HG03139 (cell line): ENCODE data around the gene TTLL5.

Experiments
- ATAC-seq: cut with Tn5 transposase; IDR thresholded peaks from one replicate; pipeline ENCODE4 v1.9.1; 2021; ENCODE audit not compliant: unreplicated experiment

TTLL5 gene

DNA sequence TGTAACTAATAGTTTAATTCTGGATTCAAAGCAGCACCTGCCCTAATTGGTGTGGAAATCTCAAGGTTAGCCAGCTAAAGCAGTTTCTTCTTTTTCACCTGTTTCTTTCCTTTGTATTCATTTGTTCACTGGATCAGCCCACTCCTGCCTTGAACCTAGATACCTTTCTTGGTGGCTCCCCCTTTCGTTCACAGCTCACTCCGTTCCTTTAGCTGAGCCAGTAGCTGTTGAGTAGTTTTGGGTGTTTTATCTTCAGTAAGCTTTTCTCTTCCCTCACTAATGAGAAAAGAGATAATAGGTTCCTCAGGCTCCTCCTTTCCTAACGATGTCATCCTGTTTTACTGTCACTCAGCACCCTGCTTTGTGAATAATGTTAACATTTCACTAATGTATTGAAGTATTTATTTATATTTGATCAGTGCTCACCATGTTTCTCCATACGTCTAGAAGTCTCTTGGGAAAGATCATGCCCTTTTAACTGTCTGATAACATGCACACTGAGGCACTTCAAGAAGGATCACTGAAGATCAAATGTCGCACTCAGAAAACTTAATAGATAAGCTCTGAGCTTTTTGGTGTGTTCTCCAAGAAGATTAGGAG, 199.6 kb downstream of the TTLL5 start:
- ATAC-seq, result no peak

DNA sequence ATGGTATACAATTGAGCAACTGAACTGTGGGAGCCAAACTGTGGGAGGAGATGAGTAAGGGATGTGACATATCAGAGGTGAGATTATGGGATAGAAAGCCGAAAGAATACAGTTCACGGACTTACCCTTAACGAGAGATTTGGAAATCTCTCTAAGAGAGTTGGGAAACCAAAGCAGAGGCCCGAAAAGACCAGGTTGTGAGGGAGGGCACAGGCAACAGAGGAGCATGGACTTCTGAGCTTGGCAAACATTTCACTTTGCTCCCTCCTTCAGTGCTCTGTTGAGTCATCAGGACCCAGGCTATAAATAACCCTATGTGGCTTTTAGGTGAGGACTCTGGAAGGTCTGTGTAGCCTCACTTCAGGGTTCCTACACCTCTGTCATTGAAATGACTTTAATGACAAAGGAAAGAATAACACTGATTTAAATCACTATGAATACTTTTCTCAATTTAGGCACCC, 200.1 kb downstream of the TTLL5 start:
- ATAC-seq, result no peak

DNA sequence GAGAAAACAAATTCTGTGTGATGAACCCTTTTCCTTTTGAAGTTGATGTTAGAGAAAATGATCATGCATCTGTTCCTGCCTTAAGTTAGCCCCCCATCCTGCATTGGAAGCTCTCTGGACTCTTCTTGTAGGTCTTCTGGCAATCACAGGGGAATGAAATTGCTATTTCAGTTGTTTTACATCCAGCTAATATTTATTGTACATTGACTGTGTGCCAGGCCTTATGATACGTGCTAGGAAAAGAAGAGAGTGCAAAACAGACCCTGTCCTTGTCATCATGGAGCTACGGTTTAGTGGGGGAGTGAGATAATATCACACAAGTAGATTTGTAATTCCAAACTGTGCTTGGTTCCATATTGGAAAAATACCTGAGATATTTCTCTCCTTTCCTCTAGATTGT, 202.2 kb downstream of the TTLL5 start:
- no peak for ATAC-seq

DNA sequence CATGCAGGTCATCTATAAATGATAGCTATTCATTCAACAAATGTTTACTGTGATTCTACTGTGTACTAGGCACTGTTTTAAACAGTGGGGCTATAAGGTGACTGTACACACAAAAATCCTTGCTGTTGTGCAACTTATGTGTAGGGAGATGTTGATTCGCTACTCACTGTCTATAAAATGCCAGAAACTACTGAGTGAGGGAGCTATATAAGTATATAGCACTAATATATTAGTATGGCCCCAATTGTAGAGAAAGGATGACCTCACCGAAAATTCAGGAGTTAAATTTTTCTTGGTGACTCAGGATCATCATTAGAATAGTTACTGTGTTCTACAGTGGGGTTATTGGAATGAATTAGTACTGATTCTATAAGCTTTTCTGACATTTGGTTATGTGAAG, 203.3 kb downstream of the TTLL5 start:
- ATAC-seq, result no peak

DNA sequence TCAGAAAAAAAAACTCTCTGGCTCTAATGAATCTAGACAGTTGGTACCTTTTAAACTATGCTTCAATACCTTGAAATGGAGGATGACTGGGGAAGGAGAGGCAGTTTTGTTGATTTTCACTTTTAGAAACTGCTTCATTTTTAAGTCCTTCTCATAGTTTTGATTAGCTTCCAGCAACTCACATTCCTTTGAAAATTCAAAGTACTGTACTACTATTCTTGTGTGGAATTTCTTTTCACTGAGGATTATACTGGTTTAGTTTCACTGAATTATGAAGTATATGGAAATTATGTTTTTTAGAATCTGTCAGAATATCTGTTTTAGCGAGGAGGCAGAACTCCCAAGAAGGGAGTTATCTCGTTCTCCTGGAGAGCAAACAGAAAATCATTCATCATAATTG, 204.5 kb downstream of the TTLL5 start:
- ATAC-seq, result no peak

DNA sequence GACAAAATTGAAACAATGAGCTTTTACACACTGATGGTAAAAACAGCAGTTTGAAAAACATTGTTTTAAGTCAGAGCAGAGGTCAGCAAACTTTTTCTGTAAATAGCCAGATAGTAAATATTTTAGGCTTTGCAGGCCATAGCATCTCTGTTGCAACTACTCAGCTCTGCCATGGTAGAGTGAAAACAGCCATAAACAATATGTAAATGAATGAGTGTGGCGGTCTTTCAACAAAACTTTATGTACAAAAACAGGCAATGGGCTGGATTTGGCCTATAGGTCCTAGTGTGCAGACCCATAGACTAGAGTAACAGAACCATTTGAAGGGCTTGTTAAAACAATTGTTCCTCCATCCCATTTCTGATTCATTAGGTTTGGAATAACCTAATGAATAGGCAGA, 205.9 kb downstream of the TTLL5 start:
- no peak for ATAC-seq

DNA sequence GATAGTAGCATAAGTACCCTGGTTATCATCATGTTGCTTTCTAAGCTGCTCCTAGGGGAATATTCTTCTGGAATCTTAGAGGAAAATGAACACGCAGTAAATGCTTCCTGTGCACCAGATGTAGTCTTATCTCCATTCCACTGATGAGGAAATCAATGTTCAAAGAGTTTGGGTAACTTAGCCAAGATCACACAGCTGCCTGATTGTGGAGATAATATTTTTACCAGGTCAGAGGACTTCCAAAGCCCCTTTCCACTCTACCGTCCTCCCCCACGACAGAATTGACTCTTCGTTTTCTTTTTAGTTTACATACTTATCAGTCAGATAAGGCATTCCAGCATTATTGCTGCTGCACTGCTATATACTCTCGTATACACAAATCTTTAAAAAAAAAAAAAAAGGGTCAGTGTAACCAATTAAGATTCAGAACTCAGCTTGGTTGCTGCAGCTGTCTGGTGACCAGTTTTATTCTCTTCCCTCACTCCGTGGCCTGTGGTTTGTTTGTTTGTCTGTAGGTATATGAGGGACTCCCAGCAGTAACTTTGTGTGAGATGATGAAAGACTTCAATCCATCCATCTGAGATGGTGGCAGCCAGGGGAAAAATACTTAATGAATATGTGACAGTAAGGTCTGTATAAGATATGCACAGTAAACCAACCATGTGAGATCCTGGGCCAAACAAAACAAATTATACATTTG, 210.3 kb downstream of the TTLL5 start:
- ATAC-seq, result no peak

DNA sequence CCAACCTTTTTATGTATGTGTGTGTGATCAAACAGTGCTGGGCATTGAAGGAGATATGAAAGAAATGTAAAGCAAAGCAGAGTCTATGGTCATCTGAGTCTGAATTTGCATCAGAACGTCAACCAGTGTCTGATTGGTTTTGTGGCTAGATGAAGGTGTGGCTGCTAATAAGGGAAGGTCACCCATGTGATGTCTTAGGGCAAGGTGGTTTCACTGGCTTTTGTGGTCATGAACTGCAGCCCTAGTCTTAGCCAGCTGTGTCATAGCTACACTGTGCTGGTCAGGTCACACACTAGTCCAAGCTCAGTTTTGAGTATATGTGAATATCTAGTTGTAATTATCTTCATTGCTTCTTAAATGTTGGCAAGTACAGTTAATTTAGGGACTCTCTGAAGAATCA, 214.9 kb downstream of the TTLL5 start:
- peak; percentile 91 for ATAC-seq

DNA sequence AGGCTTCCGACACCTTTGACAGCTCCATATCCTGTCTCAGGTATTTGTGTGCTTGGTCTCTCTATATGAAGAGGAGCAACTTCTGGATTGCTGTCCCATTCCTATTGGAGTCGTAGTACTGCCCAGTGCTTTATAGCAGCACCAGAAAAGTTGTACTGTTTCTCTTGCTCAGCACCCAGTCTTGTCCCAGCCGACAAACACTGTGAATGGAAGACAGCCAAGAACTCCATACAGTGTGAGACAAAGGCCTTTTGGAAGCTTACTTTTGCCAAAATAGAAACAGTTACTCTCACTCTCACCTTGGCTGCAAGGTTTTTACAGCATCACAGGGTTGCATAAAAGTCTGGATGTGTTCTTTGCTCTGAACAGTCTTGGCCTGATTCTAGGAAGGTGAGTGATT, 215.5 kb downstream of the TTLL5 start:
- no peak for ATAC-seq

DNA sequence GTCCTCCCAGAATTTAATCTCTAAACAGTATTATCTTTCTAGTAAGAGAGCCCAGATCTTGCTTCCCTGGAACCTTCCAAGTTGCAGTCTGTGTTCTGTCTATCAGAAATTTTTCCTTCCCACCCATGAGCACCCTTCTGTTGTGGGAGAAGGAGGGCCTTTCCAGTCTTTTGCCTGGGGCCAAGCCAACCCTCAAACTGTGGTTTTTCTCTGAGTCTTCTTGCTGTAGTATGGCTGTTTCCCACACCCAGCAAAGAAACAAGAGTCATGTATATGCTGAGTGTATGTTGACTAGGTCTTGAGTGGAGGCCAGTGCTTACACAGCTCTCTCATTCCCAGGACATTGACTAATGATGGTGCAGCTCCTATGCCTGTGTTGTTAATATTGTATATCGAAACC, 216.2 kb downstream of the TTLL5 start:
- no peak for ATAC-seq

DNA sequence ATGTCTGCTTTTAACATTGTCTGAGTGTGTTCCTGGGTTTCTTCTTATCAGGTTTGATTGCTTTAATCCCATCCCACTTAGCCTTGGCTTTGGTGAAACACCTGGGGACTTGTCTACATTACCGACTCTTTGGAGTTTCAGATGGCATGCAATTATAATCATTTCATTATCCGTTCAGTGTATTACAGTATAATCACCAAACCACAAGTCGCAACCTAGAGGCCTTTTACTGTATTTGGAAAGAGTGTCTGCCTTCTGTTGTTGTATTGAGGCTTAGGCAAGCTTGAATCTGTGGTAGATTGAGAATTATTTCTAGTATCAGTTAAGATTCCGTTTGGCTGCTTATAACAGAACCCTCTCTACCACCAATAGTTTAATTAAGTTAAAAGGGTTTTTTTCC, 216.8 kb downstream of the TTLL5 start:
- ATAC-seq, result no peak

DNA sequence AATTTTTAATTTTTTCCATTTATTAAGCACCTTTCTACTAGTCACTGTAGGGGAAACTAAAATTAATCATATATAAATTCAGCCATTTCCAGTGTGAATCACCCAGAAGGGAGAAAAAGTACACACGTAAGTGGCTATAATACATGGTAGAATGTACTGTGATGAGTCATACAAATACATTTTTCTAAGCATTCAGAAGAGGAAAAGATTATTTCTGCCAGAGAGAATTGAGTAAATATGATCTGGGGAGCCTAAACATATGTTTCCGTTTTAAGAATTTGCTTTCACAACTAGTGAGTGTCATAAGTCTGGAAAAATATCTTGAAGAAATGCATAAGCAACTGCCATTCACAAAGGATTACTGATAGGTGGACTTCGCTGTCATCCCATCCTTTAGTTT, 218.0 kb downstream of the TTLL5 start:
- ATAC-seq, result no peak

DNA sequence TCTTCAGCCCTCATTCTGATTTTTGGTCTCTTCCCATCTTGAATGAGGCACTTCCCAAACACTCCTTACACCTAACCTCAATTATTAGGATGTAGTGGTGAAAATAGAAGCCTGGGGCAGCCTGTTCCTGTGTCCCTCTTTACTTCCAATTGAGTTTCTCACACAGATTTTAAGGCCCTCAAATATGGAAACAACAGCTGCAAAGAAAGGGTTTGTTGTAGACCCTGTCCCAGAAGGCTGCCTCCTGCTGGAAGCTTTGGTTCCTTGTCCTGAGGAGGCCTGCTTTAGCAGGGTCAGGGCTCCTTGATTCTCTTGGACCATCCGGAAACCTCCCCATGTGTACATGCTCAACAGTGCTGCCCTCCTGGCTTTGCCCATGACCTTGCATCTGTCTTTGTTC, 219.5 kb downstream of the TTLL5 start:
- no peak for ATAC-seq

DNA sequence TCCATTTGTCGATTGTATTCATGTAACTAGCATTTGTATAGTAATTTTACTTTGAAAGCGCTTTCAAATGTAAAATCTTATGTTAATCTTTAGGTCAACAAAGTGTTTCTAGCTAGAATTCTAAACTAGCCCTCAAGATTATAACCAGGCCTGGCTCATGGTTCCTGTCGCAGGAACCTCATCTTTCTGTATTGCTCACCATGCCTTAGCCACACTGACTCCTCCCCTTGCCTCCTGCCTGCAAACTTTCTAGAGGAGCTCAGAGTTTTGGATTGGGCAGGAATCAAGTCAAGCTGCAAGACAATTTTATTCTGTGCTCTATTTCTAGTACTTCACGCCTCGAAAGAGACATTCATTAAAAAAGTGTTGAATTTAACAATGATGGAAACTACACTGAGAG, 220.9 kb downstream of the TTLL5 start:
- no peak for ATAC-seq

DNA sequence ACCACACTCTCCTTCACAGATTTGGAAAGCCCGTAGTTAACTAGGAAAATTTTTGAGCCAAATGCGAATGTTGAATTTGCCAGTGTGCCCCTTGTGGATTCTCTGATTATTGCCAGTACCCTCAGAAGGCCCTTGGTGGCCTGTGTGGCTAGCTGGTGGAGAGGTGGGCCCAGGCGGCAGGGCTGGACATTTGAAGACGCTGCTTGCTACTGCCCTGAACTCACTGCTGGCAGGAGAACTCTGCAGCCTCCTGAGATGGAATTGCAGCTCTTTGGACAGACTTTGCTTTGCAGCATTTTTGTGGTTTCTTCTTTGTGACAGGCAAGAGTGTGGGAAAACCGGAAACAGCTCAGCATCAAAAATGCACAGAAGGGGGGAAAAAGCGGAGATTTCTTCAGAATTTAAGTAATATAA, 223.2 kb downstream of the TTLL5 start:
- ATAC-seq, result no peak

DNA sequence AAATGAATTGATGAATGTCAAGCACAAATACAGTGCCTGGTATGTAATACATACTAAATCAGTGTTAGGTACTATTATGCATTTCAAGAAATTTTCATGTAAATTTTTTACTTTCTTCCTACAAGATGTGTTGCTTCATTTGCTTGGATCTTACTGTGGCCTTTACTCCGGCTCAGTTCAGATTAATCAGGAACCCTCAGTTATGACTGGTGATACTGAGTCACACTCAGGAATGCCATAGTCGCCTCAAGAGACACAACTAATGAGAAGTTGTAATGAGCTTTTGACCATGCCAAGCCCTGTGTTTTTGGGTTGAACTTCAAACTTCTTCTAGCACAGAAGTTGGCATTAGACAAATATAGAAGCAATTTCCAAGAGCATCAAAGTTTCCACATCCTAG, 224.8 kb downstream of the TTLL5 start:
- no peak for ATAC-seq

DNA sequence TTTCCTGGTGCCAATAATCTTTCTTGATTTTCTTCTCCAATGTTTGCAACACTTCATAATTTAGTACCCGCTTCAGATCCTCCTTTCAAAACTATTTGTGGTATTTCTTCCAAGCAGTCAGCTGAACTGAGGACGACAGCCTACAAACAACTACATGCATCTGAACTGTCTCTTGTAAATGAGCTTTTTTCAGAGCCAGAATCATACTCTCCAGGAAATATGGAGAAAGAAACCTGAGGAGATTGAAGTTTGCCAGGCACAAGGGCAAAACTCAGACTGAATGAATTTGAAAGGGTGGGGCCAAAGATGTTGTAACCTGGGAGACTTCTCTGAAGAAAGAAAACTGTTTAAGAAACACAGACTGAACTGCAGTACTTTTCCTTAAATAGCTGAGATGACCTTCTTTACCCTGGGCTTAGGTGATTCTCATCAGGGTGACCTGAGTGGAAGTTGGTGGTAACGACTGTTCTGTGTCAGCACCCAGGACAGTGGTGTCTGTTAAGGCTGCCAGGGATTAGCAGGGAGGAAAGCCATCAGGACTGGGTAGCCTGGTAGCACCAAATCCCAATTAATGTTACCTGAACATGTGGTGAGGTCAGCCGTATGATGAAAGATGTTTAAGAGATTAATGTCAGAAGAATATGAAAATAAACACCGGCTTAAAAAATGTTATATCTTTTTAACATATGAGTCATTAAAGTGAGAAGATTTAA, 225.7 kb downstream of the TTLL5 start:
- no peak for ATAC-seq

DNA sequence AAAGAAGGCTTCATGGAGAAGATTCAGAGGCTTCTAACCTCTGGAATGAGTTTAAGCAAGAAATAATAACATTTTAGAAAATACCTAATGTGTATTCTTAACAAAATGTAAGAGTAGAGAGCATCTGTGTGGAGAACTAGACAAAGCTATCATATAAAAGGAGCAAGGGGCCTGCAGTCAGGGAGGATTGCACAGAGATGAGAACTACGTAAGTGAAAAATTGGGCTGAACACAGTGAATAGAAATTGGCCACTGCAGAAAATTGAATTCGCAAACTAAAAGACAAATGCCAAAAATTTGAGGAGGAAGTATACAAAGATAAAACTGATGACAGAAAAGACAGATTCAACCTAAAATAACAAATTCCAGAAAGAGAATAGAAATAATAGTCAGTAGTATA, 227.9 kb downstream of the TTLL5 start:
- no peak for ATAC-seq

DNA sequence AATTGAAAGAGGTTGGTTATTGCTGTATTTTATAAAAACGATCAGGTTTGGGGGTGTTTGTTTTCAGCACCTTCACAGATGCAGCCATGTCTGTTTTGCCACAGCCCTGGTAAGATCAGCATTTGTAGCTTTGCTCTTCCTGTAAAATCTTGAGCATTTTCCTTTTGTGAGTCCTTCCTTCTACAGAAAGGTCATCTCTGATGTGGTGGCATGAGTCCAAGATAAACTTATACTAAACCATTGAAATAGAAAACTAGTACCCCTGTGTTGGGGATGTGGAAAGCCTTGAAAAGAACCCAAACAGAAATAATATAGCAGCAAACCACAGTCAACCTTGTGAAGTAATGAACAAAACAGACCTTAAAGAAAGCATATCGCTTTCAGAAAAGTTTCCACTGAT, 235.3 kb downstream of the TTLL5 start:
- no peak for ATAC-seq

DNA sequence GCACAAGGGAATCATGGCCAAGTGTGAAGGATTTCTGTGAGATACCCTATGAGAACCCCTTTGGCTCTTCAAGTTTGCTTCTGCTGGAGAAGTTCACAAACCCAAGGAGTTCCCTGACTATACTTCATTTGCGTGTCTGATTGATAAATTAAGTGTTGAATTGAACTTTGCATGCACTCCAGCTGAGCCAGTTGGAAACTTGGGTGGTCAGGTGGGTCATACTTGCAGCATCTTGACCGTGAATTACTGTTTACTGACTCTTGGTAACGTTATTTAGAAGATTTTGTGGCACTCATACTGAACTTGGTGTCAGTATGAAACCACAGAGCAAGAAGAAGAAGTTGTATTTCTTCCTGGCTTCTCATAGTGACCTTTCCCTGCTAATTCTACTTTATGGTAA, 243.3 kb downstream of the TTLL5 start:
- ATAC-seq, result no peak

DNA sequence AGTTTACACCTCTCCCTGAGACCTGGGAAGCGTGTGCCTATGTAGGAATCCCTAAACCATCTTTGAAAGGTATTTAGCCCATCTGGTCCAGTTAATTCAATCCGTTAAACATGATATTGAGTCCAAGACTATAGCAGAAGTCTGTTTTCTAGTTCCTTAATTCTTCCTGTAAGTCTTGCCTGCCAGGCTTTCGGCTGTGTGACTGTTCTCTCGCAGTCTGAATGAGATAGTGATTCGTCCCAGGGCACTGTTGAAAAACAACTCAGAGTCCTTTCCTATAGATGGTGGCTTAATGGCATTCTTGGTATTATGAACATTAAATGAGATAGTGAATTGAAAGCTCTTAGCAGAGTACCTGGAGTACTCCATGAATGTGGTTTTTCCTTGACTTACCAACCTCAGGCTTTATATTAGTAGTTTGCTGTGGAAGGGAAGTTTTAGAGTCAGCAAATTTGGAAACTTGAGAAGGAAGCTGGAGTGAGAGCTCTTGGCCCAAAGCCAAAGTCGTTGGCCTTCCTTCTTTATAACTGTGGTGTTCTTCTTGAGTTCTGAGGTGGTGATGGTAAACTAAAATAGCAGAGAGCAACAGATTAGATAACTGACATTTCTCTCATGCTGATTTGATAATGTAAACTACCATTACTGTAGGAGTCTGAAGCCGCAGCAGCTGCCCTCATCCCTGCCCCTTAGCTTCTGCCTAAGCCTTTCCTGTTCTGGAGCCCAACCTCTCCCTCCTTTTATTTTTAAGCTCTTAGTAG, 244.3 kb downstream of the TTLL5 start:
- ATAC-seq, result no peak

DNA sequence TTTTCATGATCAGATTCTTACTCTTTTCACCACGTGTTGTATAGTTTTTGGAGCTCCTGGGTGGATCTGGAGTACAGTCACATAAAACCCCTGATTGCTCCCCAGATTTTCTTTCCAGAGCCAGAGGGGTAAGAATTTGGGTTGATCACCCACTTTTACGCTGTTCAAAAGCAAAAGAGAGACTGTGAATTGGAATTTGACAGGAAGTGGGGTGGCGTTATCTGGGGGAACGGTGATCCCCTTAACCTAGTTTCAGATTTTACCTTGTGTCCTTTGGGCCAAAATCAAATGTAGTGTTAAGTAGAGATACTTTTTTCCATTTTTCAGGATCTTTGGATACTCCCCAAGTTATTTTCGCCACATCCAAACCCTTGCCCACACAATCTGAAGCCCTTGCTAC, 245.2 kb downstream of the TTLL5 start:
- no peak for ATAC-seq
